H1 (cell line): ENCODE measurements around the gene ZNF785. TPM values are rescaled to one million over a fixed set of nuclear protein-coding genes. Genes with fewer than 3 reads are reported as not detected.

Source experiments
- CTCF ChIP-seq, 3 experiments: IDR thresholded peaks; 1 replicate in 2 of 3; 2 replicates in 1 of 3; pipeline versions ENCODE4 v1.5.1 to v1.6.1; 2011; ENCODE audit warnings: low read length in 3 of 3, mild to moderate bottlenecking in 3 of 3, inconsistent platforms in 2 of 3, low read depth in 1 of 3, moderate library complexity in 1 of 3; ENCODE audit not compliant: insufficient read depth in 1 of 3; ENCODE audit errors: control extremely low read depth in 1 of 3
- RAD21 ChIP-seq, 2 experiments: IDR thresholded peaks in 1 of 2; conservative IDR thresholded peaks in 1 of 2; 2 replicates each; pipeline ENCODE4 v1.6.1; 2011; ENCODE audit warnings: low read depth in 2 of 2, low read length in 2 of 2, improper control_type of control experiment in 1 of 2, inconsistent platforms in 1 of 2, mild to moderate bottlenecking in 1 of 2, moderate library complexity in 1 of 2
- RNF2 ChIP-seq: fragments of 200-900, 300-1000 bp; sonication (generic); IDR thresholded peaks from 2 replicates; pipeline ENCODE4 v1.7.1; 2016; ENCODE audit warnings: borderline replicate concordance, low read depth, mild to moderate bottlenecking, antibody characterized with exemption, low read length; ENCODE audit not compliant: poor library complexity, severe bottlenecking; ENCODE audit errors: missing control alignments
- SRF ChIP-seq: IDR thresholded peaks from 2 replicates; pipeline ENCODE4 v1.6.1; 2011; ENCODE audit warnings: mild to moderate bottlenecking, low read depth, low read length, moderate library complexity
- TAF1 ChIP-seq: IDR thresholded peaks from 2 replicates; pipeline ENCODE4 v1.6.1; 2011; ENCODE audit warnings: mild to moderate bottlenecking, low read depth, low read length
- polyA plus RNA-seq, 7 experiments: library from polyadenylated mRNA; depleted of rRNA in 3 of 7; stranded (reverse) in 5 of 7; unstranded in 2 of 7; fragments of >200 nt in 5 of 7; fragments of 200-250 nt in 2 of 7; gene quantifications; 1 replicate in 5 of 7; 2 replicates in 1 of 7; 4 replicates in 1 of 7; pipeline versions ENCODE4 v1.2.1 to v1.2.3, GENCODE V29; 2011 to 2013; ENCODE audit warnings: missing spikeins in 2 of 7, mixed read lengths in 2 of 7
- total RNA-seq: library from RNA; stranded (reverse); fragmentation: NEBNext Ultra II Directional; extraction: Animal tissue kit (Norgen Biotek cat#: 25700); gene quantifications from 2 replicates; pipeline ENCODE4 v1.2.1, GENCODE V29; 2021

Gene ZNF785
- total and polyA plus RNA-seq, 2 of the 8 experiments (the other 6 are each of a cell fraction or from before 2014, with no cell fraction given) = 8.6 to 12.9 TPM

GRCh38 chr16:30535777-30536190, 49.7 kb downstream of the ZNF785 start (continued):
- no peak for TF ChIP-seq SRF
- peak; percentile 65 for TF ChIP-seq TAF1
- TF ChIP-seq RNF2 = no peak
- peak; percentile 48 to 76 (median 65) for TF ChIP-seq CTCF (IDR thresholded peaks at IDR 0.05; ENCODE audit: control extremely low read depth in 1 of 3, insufficient read depth in 1 of 3, low read depth in 1 of 3, low read length in 3 of 3)
- TF ChIP-seq RAD21 (IDR thresholded peaks at IDR 0.05 in 1 of 2, conservative IDR thresholded peaks at IDR 0.05 in 1 of 2; ENCODE audit: low read depth in 2 of 2, low read length in 2 of 2) = peak; percentile 55 to 59
